H9 (cell line): ENCODE measurements around the gene TESK2. TPM values are rescaled to one million over a fixed set of nuclear protein-coding genes. Genes with fewer than 3 reads are reported as not detected.

Experiments used
- DNase-seq: peaks from one replicate; pipeline ENCODE4 v3.0.0-alpha.2; 2017
- H2AFZ ChIP-seq: one replicate; pipeline ENCODE4 v1.6.1; 2013; ENCODE audit warnings: mild to moderate bottlenecking, low read length, control low read depth, moderate library complexity
- H2AK5ac ChIP-seq: 2 replicates; pipeline ENCODE4 v1.6.1; 2013; ENCODE audit warnings: low read length, control low read depth, mixed read lengths; ENCODE audit not compliant: insufficient read length
- H2BK120ac ChIP-seq: one replicate; pipeline ENCODE4 v1.6.1; 2013; ENCODE audit warnings: low read depth, mild to moderate bottlenecking, low read length, control low read depth, inconsistent platforms; ENCODE audit not compliant: poor library complexity, severe bottlenecking
- H2BK12ac ChIP-seq: 2 replicates; pipeline ENCODE4 v1.6.1; 2013; ENCODE audit warnings: low read length, control low read depth, mixed read lengths, low read depth; ENCODE audit not compliant: insufficient read length
- H2BK15ac ChIP-seq: 2 replicates; pipeline ENCODE4 v1.6.1; 2013; ENCODE audit warnings: low read depth, low read length, control low read depth
- H2BK20ac ChIP-seq: one replicate; pipeline ENCODE4 v1.6.1; 2013; ENCODE audit warnings: low read depth, mild to moderate bottlenecking, low read length, control low read depth, inconsistent platforms; ENCODE audit not compliant: poor library complexity, severe bottlenecking
- H2BK5ac ChIP-seq: 2 replicates; pipeline ENCODE4 v1.6.1; 2013; ENCODE audit warnings: low read length, control low read depth, mixed read lengths; ENCODE audit not compliant: insufficient read length
- H3K14ac ChIP-seq: 2 replicates; pipeline ENCODE4 v1.6.1; 2013; ENCODE audit warnings: low read length, control low read depth; ENCODE audit not compliant: insufficient read depth
- H3K18ac ChIP-seq: 2 replicates; pipeline ENCODE4 v1.6.1; 2013; ENCODE audit warnings: low read depth, mild to moderate bottlenecking, mixed read lengths, low read length, control low read depth; ENCODE audit not compliant: insufficient read length
- H3K23ac ChIP-seq: 2 replicates; pipeline ENCODE4 v1.6.1; 2013; ENCODE audit warnings: low read length, control low read depth, mixed read lengths, low read depth; ENCODE audit not compliant: insufficient read length
- H3K23me2 ChIP-seq: 2 replicates; pipeline ENCODE4 v1.6.1; 2013; ENCODE audit warnings: low read depth, mild to moderate bottlenecking, mixed read lengths, low read length, control low read depth; ENCODE audit not compliant: insufficient read length, poor library complexity, severe bottlenecking
- H3K27ac ChIP-seq: 2 replicates; pipeline ENCODE4 v1.5.1; 2013; ENCODE audit warnings: low read length, control low read depth, mixed read lengths, low read depth; ENCODE audit not compliant: insufficient read length
- H3K27me3 ChIP-seq: 2 replicates; pipeline ENCODE4 v1.6.1; 2013; ENCODE audit warnings: low read length, control low read depth, inconsistent platforms; ENCODE audit not compliant: insufficient read depth
- H3K4ac ChIP-seq: 2 replicates; pipeline ENCODE4 v1.6.1; 2013; ENCODE audit warnings: low read depth, mild to moderate bottlenecking, control low read depth, inconsistent platforms, low read length, moderate library complexity
- H3K4me1 ChIP-seq: 2 replicates; pipeline ENCODE4 v1.6.1; 2013; ENCODE audit warnings: low read length, control low read depth, inconsistent platforms; ENCODE audit not compliant: insufficient read depth
- H3K4me2 ChIP-seq: 2 replicates; pipeline ENCODE4 v1.6.1; 2013; ENCODE audit warnings: low read length, control low read depth, mixed read lengths; ENCODE audit not compliant: insufficient read length, insufficient read depth
- H3K56ac ChIP-seq: 2 replicates; pipeline ENCODE4 v1.6.1; 2013; ENCODE audit warnings: low read depth, mild to moderate bottlenecking, mixed read lengths, low read length, control low read depth; ENCODE audit not compliant: insufficient read length
- H3K79me1 ChIP-seq: 2 replicates; pipeline ENCODE4 v1.6.1; 2013; ENCODE audit warnings: low read depth, mild to moderate bottlenecking, moderate library complexity, low read length, control low read depth, inconsistent platforms; ENCODE audit not compliant: insufficient read depth, poor library complexity, severe bottlenecking
- H3K79me2 ChIP-seq: 2 replicates; pipeline ENCODE4 v1.6.1; 2013; ENCODE audit warnings: low read length, control low read depth, inconsistent platforms; ENCODE audit not compliant: insufficient read depth
- H3K9ac ChIP-seq: 2 replicates; pipeline ENCODE4 v1.6.1; 2013; ENCODE audit warnings: low read length, control low read depth, mixed read lengths; ENCODE audit not compliant: insufficient read length; ENCODE audit errors: extremely low read depth
- H3K9me3 ChIP-seq: one replicate; pipeline ENCODE4 v1.6.1; 2013; ENCODE audit warnings: low read depth, low read length, inconsistent platforms; ENCODE audit not compliant: control insufficient read depth
- H3T11ph ChIP-seq: one replicate; pipeline ENCODE4 v1.6.1; 2013; ENCODE audit warnings: mild to moderate bottlenecking, low read length, control low read depth, inconsistent platforms
- H4K20me1 ChIP-seq: one replicate; pipeline ENCODE4 v1.6.1; 2013; ENCODE audit not compliant: control insufficient read depth, insufficient read length, insufficient read depth
- H4K5ac ChIP-seq: 2 replicates; pipeline ENCODE4 v1.6.1; 2013; ENCODE audit warnings: low read depth, mild to moderate bottlenecking, mixed read lengths, low read length, control low read depth; ENCODE audit not compliant: insufficient read length
- H4K8ac ChIP-seq: replicated peaks from 2 replicates; pipeline ENCODE4 v1.6.1; 2013; ENCODE audit warnings: low read length, control low read depth, mixed read lengths, low read depth; ENCODE audit not compliant: insufficient read length
- H4K91ac ChIP-seq: 2 replicates; pipeline ENCODE4 v1.6.1; 2013; ENCODE audit warnings: low read depth, mild to moderate bottlenecking, moderate library complexity, mixed read lengths, low read length, control low read depth; ENCODE audit not compliant: insufficient read length
- H3K27ac Mint-ChIP-seq, 3 experiments: 2 replicates in 2 of 3; 3 replicates in 1 of 3; pipeline ENCODE4 v1.8.0; 2020 to 2021; ENCODE audit warnings: mixed read lengths in 3 of 3, mild to moderate bottlenecking in 1 of 3, moderate library complexity in 1 of 3
- H3K27me3 Mint-ChIP-seq: 2 replicates; pipeline ENCODE4 v1.8.0; 2021; ENCODE audit warnings: low read depth, mild to moderate bottlenecking, moderate library complexity, mixed read lengths
- H3K36me3 Mint-ChIP-seq, 3 experiments: 2 replicates in 2 of 3; 3 replicates in 1 of 3; pipeline ENCODE4 v1.8.0; 2020 to 2021; ENCODE audit warnings: low read depth in 3 of 3, mixed read lengths in 3 of 3; ENCODE audit not compliant: insufficient read depth in 1 of 3
- H3K4me1 Mint-ChIP-seq, 2 experiments: 2 replicates each; pipeline ENCODE4 v1.8.0; 2020; ENCODE audit warnings: mixed read lengths in 2 of 2
- H3K4me3 Mint-ChIP-seq, 2 experiments: 2 replicates in 1 of 2; 3 replicates in 1 of 2; pipeline ENCODE4 v1.8.0; 2020 to 2021; ENCODE audit warnings: mild to moderate bottlenecking in 2 of 2, mixed read lengths in 2 of 2, moderate library complexity in 1 of 2
- H3K9me3 Mint-ChIP-seq, 2 experiments: 2 replicates in 1 of 2; 3 replicates in 1 of 2; pipeline ENCODE4 v1.8.0; 2020; ENCODE audit warnings: mild to moderate bottlenecking in 2 of 2, mixed read lengths in 2 of 2, moderate library complexity in 1 of 2
- CTCF ChIP-seq: fragments of 200-600 bp; sonication (generic); conservative IDR thresholded peaks from 3 replicates; pipeline ENCODE4 v1.8.0; 2021; ENCODE audit warnings: antibody characterized with exemption, mild to moderate bottlenecking
- WGBS: extraction: QIAGEN DNeasy Blood & Tissue Kit; methylation state at CpG from one replicate; pipeline ENCODE4 v1.1.7; 2013; ENCODE audit warnings: missing lambda C conversion rate, low lambda C conversion rate, mixed read lengths; ENCODE audit not compliant: insufficient read length; ENCODE audit errors: extremely low coverage; 5-methylcytosine and 5-hydroxymethylcytosine counted together
- total RNA-seq: library from RNA; stranded (reverse); gene quantifications from 2 replicates; pipeline ENCODE4 v1.2.1, GENCODE V29; 2021

The TESK2 gene
- total RNA-seq, 1 experiment from 2014 or later: 7.2 TPM

DNA sequence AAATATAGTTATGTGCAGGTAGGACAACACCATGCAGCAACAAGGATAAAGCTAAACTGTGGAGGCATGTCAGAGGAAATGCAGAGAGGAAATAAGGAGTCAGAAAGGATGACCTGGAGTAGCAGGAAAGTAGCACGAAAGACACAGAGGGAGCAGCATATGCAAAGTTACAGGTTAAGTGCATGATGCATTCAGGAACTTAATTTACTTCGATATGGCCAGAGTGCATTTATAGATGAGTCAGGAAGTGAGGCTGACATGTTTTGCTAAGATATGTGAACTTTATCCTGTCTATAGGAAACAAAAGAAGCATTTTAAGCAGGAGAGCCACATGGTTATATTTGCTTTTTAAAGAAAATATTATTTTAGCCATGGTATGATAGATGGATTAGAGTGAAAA is 135.3 kb downstream of the TESK2 start:
- H2BK15ac ChIP-seq: no peak overlapping the region
- H2AK5ac ChIP-seq: no peak overlapping the region
- no peak overlapping the region for H4K8ac ChIP-seq
- no peak overlapping the region for H2BK12ac ChIP-seq
- H3K9me3 Mint-ChIP-seq: no peaks in the 10 kb centered on the region
- no peaks in the 10 kb centered on the region for H3K23me2 ChIP-seq
- no peak overlapping the region for H3K27ac Mint-ChIP-seq
- DNase-seq: no peak
- no peak overlapping the region for H2BK120ac ChIP-seq
- H3K4ac ChIP-seq: no peak overlapping the region
- H3K4me1 ChIP-seq: peaks cover 6% of the 10 kb centered on the region; the same call in 1 of the 2 replicates
- no peak overlapping the region for H3K9ac ChIP-seq
- H3T11ph ChIP-seq: no peak overlapping the region
- peaks cover 14 to 16% of the 10 kb centered on the region in 2 experiments for H3K4me1 Mint-ChIP-seq
- H3K27me3 Mint-ChIP-seq: no peaks in the 10 kb centered on the region
- no peak overlapping the region for H2BK5ac ChIP-seq
- no peak overlapping the region for H3K4me3 Mint-ChIP-seq
- no peaks in the 10 kb centered on the region for H3K27me3 ChIP-seq
- no peak overlapping the region for H3K4me2 ChIP-seq
- no peaks in the 10 kb centered on the region for H3K36me3 Mint-ChIP-seq
- H4K20me1 ChIP-seq: no peaks in the 10 kb centered on the region
- no peak overlapping the region for H3K56ac ChIP-seq
- no peak overlapping the region for H3K14ac ChIP-seq
- H4K91ac ChIP-seq: no peak overlapping the region
- no peak overlapping the region for H2BK20ac ChIP-seq
- H3K9me3 ChIP-seq: no peaks in the 10 kb centered on the region
- no peaks in the 10 kb centered on the region for H3K79me2 ChIP-seq
- no peak overlapping the region for H2AFZ ChIP-seq
- H3K18ac ChIP-seq: no peak overlapping the region
- no CpG with 5 or more reads among the region's 2 CpGs for WGBS
- TF ChIP-seq CTCF: no peak
- H3K23ac ChIP-seq: no peak overlapping the region
- H3K27ac ChIP-seq: no peak overlapping the region
- H4K5ac ChIP-seq: no peak overlapping the region
- H3K79me1 ChIP-seq: no peaks in the 10 kb centered on the region
